ENCODE measurements around the gene CNOT4. TPM values are rescaled to one million over a fixed set of nuclear protein-coding genes. Genes with fewer than 3 reads are reported as not detected.
A peak's percentile ranks its signal among the peaks of the same experiment; 100 is the strongest.

The CNOT4 gene
- total RNA-seq, 1 experiment from 2014 or later: 16.6 TPM

DNA sequence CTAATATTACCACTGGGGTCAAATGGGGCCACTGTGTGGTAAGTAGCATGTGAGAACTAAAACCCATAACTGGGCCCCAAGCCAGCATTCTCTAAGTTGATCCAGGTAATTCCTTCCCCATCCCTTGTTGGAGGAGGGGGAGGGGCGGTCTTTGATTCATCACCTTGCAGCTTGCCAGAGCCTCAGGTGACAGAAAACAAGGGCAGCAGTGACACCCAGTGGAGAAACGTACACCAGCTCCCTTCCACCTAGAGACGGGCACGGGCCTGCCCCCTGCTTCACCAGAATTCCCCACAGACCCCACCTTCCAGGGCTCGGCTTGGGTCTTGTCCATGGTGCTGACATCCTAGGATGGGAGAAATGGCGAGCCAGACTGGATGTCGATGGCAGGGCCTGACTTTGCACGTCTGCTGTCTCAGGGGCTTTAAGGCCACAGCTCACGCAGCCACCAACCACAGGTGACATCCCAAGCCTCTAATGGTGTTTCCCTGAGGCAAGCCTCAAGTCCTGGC lies 174.2 kb downstream of the CNOT4 start (continued):
- TF ChIP-seq ATF3 (IDR thresholded peaks at IDR 0.05) (no peak), FOSL1 (IDR thresholded peaks at IDR 0.05; ENCODE audit: low read depth) (no peak)

- ChIA-PET POLR2A (no interaction called here), CTCF (interaction anchor here (0.8 to 3.2 kb wide), 8 partner anchors 8 to 702 kb away, joined by 3 to 77 read pairs (median 4); no protein-coding TSS in a partner anchor), RAD21 (ENCODE audit: low non-redundant PET in 1 of 2, low total read pairs in 2 of 2, uncharacterized antibody in 2 of 2, unreplicated experiment in 2 of 2) (interaction anchor here (0.8 to 1.6 kb wide), 3 partner anchors 54 to 61 kb away, joined by 4 to 14 read pairs (median 7); no protein-coding TSS in a partner anchor)
- intact Hi-C loops (cut with micrococcal nuclease): loop anchor here (1.0 to 10.0 kb wide), 3 partner anchors 53 to 640 kb away; no protein-coding TSS in a partner anchor
- TF ChIP-seq, protein P1, sequence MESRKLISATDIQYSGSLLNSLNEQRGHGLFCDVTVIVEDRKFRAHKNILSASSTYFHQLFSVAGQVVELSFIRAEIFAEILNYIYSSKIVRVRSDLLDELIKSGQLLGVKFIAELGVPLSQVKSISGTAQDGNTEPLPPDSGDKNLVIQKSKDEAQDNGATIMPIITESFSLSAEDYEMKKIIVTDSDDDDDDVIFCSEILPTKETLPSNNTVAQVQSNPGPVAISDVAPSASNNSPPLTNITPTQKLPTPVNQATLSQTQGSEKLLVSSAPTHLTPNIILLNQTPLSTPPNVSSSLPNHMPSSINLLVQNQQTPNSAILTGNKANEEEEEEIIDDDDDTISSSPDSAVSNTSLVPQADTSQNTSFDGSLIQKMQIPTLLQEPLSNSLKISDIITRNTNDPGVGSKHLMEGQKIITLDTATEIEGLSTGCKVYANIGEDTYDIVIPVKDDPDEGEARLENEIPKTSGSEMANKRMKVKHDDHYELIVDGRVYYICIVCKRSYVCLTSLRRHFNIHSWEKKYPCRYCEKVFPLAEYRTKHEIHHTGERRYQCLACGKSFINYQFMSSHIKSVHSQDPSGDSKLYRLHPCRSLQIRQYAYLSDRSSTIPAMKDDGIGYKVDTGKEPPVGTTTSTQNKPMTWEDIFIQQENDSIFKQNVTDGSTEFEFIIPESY (IDR thresholded peaks at IDR 0.05; ENCODE audit: extremely low read depth, insufficient replicate concordance, low read length): no peak
- TF ChIP-seq EZH2 (IDR thresholded peaks at IDR 0.05): no peak
- no peak for TF ChIP-seq ZNF274 (IDR thresholded peaks at IDR 0.05; ENCODE audit: low read depth, low read length)
- TF ChIP-seq JUND (IDR thresholded peaks at IDR 0.05): no peak
- ATAC-seq: peak; percentile 22; the same call in 1 of the 2 replicates
- no TSS peak for BruUV-seq (replicated peaks)
- Histone ChIP-seq H3K4me1 (ENCODE audit: control insufficient read depth in 1 of 2, insufficient read depth in 2 of 2, low read length in 2 of 2) (no peaks in the 10 kb centered on the region), H3K36me3 (ENCODE audit: control insufficient read depth in 1 of 2, insufficient read depth in 2 of 2, low read length in 2 of 2) (no peaks in the 10 kb centered on the region), H3K9me2 (ENCODE audit: insufficient read depth) (no peaks in the 10 kb centered on the region), H3K9me3 (ENCODE audit: control insufficient read depth in 1 of 2, insufficient read depth in 1 of 2, low read depth in 1 of 2, low read length in 2 of 2) (no peaks in the 10 kb centered on the region), H3K27ac (ENCODE audit: low read depth, low read length) (no peak overlapping the region), H4K20me1 (ENCODE audit: insufficient read depth) (no peaks in the 10 kb centered on the region), H3K4me2 (ENCODE audit: low read length) (no peak overlapping the region), H3K27me3 (ENCODE audit: insufficient read depth, low read length) (no peaks in the 10 kb centered on the region), H2AFZ (ENCODE audit: low read depth, low read length, poor library complexity, severe bottlenecking) (no peak overlapping the region), H3K4me3 (replicated peaks in 1 of 2; ENCODE audit: low read depth in 1 of 2, low read length in 2 of 2) (no peak overlapping the region), H3K79me2 (ENCODE audit: insufficient read depth, low read length) (no peaks in the 10 kb centered on the region), H3K9ac (ENCODE audit: low read length) (no peak overlapping the region)
- no peak for DNase-seq (ENCODE audit: low read depth, low spot score)
Measured at GRCh38 chr7:135334830-135335543, 174.9 kb downstream of the CNOT4 start.
